Measurements from ENCODE around the gene AP5Z1.

Gene AP5Z1

DNA sequence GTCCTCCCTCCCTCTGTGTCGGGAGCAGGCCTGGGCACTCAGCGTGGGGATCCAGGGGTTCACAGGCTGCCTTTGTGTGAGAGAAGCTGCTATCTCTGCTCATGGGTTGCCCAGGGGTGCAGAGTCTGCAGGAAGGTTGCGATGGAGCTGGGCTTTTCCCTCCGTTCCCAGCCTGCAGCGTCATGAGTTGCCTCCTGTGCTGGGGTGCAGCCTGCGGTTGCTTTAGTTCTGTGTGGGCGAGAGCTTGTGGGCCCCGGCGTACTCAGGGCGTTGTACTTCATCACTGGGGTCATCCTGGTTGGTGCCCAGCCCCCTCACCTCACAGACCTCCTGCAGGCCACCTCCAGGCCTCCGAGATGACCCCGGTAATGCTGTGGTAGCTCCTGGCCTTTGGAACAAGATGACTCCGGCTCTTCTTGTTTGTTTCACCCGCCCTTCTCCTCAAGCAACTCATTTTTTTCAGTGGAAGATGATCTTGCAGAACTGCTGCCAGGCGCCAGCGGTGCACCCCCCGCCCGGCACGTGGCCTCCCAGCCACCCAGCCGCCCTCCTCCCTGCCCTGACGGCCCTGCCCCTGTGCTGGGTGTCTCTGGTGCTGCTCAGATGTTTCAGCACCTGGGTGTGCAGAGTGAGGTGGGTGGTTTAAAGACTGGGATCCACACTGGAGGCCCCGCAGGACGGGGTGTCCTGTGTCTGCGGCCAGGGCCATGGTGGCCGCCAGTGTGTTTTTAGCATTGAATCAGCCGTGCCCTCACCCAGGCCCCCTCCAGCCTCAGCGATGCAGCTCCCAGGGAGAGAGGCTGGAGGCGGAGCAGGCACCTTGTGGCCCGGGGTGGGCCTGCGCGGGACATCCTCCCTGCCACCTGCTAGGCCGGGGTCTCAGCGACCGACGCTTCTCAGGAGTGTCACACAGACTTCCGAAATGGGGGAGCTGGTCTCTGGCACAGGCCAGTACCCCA is 7.2 kb downstream of the AP5Z1 start:
- Mint-ChIP-seq H3K4me1 (ENCODE audit: low read depth) (peaks cover 17% of the 10 kb centered on the region), H3K27ac (no peak overlapping the region), H3K9me3 (no peaks in the 10 kb centered on the region), H3K27me3 (no peaks in the 10 kb centered on the region), H3K4me3 (no peak overlapping the region), H3K36me3 (ENCODE audit: low read depth) (peaks cover 93% of the 10 kb centered on the region)
- intact Hi-C loops (cut with micrococcal nuclease), result no loop called here

DNA sequence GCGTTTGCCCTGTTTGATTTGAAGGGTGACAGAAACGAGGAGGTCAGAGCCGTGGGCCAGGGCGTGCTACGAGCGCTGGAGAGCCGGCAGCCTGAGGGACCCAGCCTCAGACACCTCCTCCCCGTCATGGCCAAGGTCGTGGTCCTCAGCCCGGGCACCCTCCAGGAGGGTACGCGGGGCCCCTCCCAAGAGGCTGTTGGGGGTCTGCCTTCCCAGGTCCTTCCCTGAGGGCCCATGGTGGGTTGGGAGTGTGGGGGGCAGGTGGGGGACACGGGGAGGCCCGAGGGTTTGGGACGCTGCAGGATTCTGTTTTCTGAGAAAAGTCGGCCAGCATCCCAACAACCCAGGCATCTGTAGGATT is 7.8 kb downstream of the AP5Z1 start:
- peaks cover 93% of the 10 kb centered on the region for H3K36me3 Mint-ChIP-seq (ENCODE audit: low read depth)
- intact Hi-C loops (cut with micrococcal nuclease), result no loop called here
- H3K27ac Mint-ChIP-seq, result no peak overlapping the region
- H3K4me3 Mint-ChIP-seq, result no peak overlapping the region
- H3K9me3 Mint-ChIP-seq, result no peaks in the 10 kb centered on the region
- peaks cover 11% of the 10 kb centered on the region for H3K4me1 Mint-ChIP-seq (ENCODE audit: low read depth)
- H3K27me3 Mint-ChIP-seq, result no peaks in the 10 kb centered on the region

DNA sequence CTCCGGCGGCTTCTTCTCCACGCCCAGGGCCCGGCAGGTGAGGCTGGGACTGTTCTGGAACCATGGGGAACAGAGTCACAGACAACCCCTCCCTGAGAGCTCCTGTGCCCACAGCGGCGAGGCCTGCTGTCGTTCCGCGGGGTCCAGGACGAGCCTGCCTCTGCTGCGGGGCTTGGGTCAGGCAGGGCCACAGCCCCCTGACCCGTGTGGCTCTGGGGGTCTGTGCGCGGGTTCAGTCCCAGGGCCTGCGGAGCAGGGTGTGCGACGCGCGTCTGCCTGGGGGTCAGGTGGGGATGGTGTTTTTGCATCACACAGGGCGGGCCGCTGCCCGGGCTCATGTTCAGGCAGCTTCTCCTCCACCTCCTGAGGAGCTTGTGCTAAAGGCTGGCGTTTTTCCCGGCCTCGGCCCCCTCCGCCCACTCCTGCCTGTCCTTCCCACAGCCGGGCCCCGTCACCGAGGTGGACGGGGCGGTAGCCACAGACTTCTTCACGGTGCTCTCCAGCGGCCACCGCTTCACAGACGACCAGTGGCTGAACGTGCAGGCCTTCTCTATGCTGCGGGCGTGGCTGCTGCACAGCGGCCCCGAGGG is 8.4 kb downstream of the AP5Z1 start:
- no peaks in the 10 kb centered on the region for H3K9me3 Mint-ChIP-seq
- intact Hi-C loops (cut with micrococcal nuclease), result no loop called here
- no peak overlapping the region for H3K27ac Mint-ChIP-seq
- no peak overlapping the region for H3K4me3 Mint-ChIP-seq
- H3K27me3 Mint-ChIP-seq, result no peaks in the 10 kb centered on the region
- H3K36me3 Mint-ChIP-seq (ENCODE audit: low read depth), result peaks cover 96% of the 10 kb centered on the region
- H3K4me1 Mint-ChIP-seq (ENCODE audit: low read depth), result peaks cover 7% of the 10 kb centered on the region

DNA sequence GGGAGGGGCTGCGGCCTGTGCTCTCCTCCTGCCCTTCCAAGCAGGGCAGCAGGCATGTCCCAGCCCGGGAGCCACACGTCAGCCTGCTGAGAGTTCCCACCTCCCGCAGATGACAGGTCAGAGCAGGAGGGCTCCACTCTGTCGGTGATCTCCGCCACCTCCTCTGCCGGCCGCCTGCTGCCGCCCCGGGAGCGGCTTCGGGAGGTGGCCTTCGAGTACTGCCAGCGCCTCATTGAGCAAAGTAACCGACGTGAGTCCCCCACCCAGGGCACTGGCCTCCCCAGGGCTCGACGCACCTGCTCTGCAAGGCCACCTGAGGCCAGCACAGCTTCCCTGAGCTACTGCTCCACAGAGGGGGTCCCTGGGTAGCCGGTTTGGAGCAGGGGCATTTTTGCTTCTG is 9.4 kb downstream of the AP5Z1 start:
- Mint-ChIP-seq H3K4me1 (ENCODE audit: low read depth) (peaks cover 7% of the 10 kb centered on the region), H3K27me3 (no peaks in the 10 kb centered on the region), H3K36me3 (ENCODE audit: low read depth) (peaks cover 100% of the 10 kb centered on the region), H3K4me3 (no peak overlapping the region), H3K9me3 (no peaks in the 10 kb centered on the region), H3K27ac (no peak overlapping the region)
- intact Hi-C loops (cut with micrococcal nuclease), result no loop called here

DNA sequence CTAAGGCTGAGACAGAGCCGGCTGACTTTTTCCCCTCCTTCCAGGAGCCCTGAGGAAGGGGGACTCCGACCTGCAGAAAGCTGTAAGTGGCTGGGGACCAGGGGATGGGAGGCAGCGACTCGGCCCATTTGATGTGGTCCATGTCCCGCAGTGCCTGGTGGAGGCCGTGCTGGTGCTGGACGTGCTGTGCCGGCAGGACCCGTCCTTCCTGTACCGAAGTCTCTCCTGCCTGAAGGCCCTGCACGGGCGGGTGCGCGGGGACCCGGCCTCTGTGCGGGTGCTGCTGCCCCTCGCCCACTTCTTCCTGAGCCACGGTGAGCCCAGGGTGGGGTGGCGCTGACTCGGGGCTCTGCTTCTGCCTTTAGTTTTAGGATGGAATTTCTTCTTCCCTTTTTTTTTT is 9.9 kb downstream of the AP5Z1 start:
- Mint-ChIP-seq H3K9me3 (no peaks in the 10 kb centered on the region), H3K4me1 (ENCODE audit: low read depth) (peaks cover 7% of the 10 kb centered on the region), H3K36me3 (ENCODE audit: low read depth) (peaks cover 100% of the 10 kb centered on the region), H3K27me3 (no peaks in the 10 kb centered on the region), H3K27ac (no peak overlapping the region), H3K4me3 (no peak overlapping the region)
- intact Hi-C loops (cut with micrococcal nuclease), result no loop called here

DNA sequence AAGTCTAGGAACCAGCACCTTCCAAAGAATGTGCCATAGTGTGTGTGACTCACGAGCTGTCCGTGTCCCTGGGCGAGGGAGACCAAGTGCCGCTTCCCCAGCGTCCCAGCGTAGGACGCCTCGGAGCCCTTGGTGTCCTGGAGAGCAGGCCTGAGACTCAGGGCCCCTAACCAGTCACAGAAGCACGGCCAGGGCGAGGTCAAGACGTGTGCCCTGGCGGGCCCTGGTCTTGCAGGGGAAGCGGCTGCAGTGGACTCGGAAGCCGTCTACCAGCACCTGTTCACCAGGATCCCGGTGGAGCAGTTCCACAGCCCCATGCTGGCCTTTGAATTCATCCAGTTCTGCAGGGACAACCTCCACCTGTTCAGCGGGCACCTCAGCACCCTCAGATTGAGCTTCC is 10.6 kb downstream of the AP5Z1 start:
- peaks cover 100% of the 10 kb centered on the region for H3K36me3 Mint-ChIP-seq (ENCODE audit: low read depth)
- no peaks in the 10 kb centered on the region for H3K27me3 Mint-ChIP-seq
- no peak overlapping the region for H3K27ac Mint-ChIP-seq
- peaks cover 7% of the 10 kb centered on the region for H3K4me1 Mint-ChIP-seq (ENCODE audit: low read depth)
- no peaks in the 10 kb centered on the region for H3K9me3 Mint-ChIP-seq
- intact Hi-C loops (cut with micrococcal nuclease), result no loop called here
- no peak overlapping the region for H3K4me3 Mint-ChIP-seq

DNA sequence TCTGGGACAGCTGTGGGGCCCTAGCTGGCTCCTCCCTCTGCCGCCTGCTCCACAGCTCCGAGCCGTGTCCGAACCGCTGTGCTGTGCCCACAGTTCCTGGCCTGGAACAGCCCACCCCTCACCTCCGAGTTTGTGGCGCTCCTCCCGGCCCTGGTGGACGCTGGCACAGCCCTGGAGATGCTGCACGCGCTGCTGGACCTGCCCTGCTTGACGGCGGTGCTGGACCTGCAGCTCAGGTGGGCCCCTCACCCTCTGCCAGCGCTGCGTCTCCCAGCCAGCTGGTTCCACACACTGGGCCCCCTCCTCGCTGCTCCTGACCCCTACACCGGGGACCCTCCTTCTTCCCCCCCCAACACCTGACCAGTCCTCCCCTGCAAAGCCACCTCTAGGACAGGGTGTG is 12.1 kb downstream of the AP5Z1 start:
- Mint-ChIP-seq H3K27me3 (no peaks in the 10 kb centered on the region), H3K27ac (no peak overlapping the region), H3K9me3 (no peaks in the 10 kb centered on the region), H3K4me1 (ENCODE audit: low read depth) (peaks cover 9% of the 10 kb centered on the region), H3K36me3 (ENCODE audit: low read depth) (peaks cover 96% of the 10 kb centered on the region), H3K4me3 (no peak overlapping the region)
- intact Hi-C loops (cut with micrococcal nuclease), result no loop called here

DNA sequence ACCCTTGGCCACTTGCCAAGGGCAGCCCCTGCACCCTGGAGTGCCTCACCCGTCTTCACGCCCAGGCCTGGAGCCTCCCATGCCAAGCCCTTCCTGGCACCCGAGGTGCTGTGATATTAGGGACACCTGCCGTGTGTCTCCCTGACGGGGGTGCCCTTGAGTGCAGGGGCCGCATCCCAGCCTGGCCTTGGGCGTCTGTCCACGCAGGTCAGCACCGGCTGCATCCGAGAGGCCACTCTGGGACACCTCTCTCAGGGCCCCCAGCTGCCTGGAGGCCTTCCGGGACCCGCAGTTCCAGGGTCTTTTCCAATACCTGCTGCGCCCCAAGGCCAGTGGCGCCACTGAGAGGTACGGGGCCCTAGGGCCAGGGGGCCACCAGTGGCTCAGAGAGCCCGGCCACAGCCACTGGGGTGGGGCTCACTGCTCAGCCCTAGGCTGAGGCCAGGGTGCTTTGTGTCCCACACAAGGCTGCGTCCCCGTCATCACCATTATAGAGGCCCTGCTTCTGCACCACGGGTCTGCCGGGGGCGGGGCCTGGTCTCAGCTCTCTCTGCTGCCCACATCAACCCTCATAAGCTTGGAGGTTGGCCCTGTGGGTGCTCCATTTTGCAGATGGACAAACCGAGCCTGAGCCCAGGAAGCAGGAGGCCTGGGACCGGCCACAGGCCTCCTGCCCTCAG is 12.7 kb downstream of the AP5Z1 start:
- H3K9me3 Mint-ChIP-seq, result no peaks in the 10 kb centered on the region
- H3K27me3 Mint-ChIP-seq, result no peaks in the 10 kb centered on the region
- H3K27ac Mint-ChIP-seq, result no peak overlapping the region

DNA sequence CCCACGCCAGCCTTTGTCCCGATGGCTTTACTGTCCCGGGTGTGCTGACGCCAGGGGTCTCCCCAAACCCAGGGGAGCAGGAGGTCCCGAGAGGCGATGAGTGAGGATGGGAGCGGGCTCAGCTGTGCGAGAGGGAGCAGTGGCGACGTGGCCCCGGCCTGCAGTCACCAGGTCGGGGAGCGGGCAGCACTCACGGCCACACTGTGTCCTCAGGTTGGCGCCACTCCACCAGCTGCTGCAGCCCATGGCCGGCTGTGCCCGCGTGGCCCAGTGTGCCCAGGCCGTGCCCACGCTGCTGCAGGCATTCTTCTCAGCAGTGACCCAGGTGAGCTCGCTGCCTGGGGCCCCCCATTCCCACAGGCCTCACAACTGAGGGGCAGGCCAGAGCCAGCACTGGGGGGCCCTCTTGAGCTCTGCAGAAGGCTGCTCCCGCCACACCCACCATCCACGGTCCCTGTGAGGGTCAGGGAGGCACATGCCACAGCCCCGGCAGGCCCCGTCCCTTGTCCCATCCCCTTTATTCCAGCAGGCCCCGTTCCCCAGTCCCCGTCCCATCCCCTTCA is 13.3 kb downstream of the AP5Z1 start:
- Mint-ChIP-seq H3K9me3 (no peaks in the 10 kb centered on the region), H3K4me1 (ENCODE audit: low read depth) (peaks cover 8% of the 10 kb centered on the region), H3K27me3 (no peaks in the 10 kb centered on the region), H3K36me3 (ENCODE audit: low read depth) (peaks cover 85% of the 10 kb centered on the region), H3K27ac (no peak overlapping the region), H3K4me3 (no peak overlapping the region)
- intact Hi-C loops (cut with micrococcal nuclease), result no loop called here

More for the DNA sequence above, 12.7 kb downstream of the AP5Z1 start:
- H3K36me3 Mint-ChIP-seq (ENCODE audit: low read depth), result peaks cover 91% of the 10 kb centered on the region
- no peak overlapping the region for H3K4me3 Mint-ChIP-seq
- peaks cover 8% of the 10 kb centered on the region for H3K4me1 Mint-ChIP-seq (ENCODE audit: low read depth)
- intact Hi-C loops (cut with micrococcal nuclease), result no loop called here

DNA sequence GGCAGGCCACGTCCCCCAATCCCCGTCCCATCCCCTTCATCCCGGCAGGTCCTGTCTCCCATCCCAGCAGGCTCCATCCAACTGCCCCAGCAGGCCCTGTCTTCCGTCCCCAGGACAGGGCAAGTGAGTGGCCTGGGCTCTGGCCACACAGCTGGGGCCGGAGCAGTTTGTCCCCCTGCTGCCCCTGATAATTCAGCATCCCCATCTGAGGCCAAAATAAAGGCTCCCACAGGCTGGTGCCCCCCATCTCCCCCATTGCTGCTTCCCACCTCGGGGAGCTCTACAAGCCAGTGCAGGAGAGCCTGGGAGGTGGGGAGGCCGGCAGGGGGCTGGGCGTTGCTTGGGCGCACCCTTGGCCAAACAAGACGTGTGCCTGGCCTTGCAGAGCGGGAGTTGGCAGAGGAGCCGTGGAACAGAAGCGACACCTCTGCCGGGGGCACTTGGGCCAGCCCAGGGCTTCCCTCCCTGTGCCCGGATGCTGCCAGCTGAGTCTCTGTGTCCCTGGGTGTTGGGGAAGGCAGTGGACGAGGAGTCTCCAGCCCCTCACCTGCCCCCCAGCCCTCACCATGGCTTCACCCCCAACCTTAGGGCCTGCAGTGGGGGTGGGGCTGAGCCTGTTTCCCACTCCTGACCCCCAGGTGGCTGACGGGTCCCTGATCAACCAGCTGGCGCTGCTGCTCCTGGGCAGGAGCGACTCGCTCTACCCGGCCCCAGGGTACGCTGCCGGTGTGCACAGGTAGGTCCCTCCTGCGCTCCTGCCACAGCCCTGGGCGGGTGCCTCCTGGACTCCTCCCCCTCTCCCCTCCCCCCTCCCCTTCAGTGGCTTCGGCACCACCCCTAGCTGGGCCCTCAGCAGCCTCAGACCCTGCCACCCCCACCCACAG is 14.0 kb downstream of the AP5Z1 start:
- intact Hi-C loops (cut with micrococcal nuclease), result loop anchor here (5.0 kb wide), 1 partner anchor 93 kb away; the partner anchor contains the start of gene RADIL
- H3K9me3 Mint-ChIP-seq, result no peaks in the 10 kb centered on the region

DNA sequence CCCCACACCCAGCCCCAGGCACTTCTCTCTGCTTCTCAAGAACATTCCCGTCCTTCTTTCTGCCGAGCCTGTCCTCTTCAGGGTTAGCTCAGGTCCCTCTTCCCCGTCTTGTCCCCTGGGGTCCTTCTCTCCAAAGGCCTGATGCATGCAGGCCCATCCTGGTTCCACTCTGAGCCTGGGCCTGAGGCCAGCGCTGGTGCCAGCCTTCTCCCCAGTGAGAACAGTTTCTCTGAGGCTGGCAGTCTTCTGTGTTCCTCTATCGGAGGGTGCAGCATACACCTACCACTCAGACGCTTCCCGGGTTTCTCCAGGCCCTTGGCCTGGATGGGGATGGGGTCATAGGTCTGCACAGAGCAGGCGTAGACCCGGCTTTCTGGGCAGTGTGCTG is 14.6 kb downstream of the AP5Z1 start:
- Mint-ChIP-seq H3K27ac (no peak overlapping the region), H3K27me3 (no peaks in the 10 kb centered on the region), H3K9me3 (no peaks in the 10 kb centered on the region), H3K36me3 (ENCODE audit: low read depth) (peaks cover 71% of the 10 kb centered on the region), H3K4me1 (ENCODE audit: low read depth) (peaks cover 8% of the 10 kb centered on the region), H3K4me3 (no peak overlapping the region)
- intact Hi-C loops (cut with micrococcal nuclease), result loop anchor here (5.0 kb wide), 1 partner anchor 92 kb away; the partner anchor contains the start of gene RADIL

More for the DNA sequence above, 14.0 kb downstream of the AP5Z1 start:
- no peak overlapping the region for H3K27ac Mint-ChIP-seq
- no peak overlapping the region for H3K4me3 Mint-ChIP-seq
- peaks cover 8% of the 10 kb centered on the region for H3K4me1 Mint-ChIP-seq (ENCODE audit: low read depth)
- H3K36me3 Mint-ChIP-seq (ENCODE audit: low read depth), result peaks cover 77% of the 10 kb centered on the region
- no peaks in the 10 kb centered on the region for H3K27me3 Mint-ChIP-seq

DNA sequence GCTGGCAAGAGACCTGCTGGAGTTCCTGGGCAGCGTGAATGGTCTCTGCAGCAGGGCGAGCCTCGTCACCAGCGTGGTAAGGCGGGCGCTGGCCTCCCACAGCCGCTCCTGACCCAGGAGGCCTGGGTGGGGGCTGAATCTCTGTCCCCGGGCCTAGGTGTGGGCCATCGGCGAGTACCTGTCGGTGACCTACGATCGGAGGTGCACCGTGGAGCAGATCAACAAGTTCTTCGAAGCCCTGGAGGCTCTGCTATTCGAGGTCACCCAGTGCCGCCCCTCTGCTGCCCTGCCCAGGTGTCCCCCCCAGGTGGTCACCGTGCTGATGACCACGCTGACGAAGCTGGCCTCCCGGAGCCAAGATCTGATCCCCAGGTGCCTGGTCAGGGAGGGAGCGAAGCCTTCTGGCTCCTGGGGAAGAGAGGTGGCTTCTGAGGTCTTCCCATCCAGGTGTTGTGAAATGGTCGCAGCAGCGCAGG is 15.1 kb downstream of the AP5Z1 start:
- H3K27ac Mint-ChIP-seq, result no peak overlapping the region
- H3K4me1 Mint-ChIP-seq (ENCODE audit: low read depth), result peaks cover 8% of the 10 kb centered on the region
- no peaks in the 10 kb centered on the region for H3K27me3 Mint-ChIP-seq
- intact Hi-C loops (cut with micrococcal nuclease), result loop anchor here (5.0 kb wide), 1 partner anchor 92 kb away; the partner anchor contains the start of gene RADIL
- no peaks in the 10 kb centered on the region for H3K9me3 Mint-ChIP-seq
- H3K4me3 Mint-ChIP-seq, result no peak overlapping the region
- H3K36me3 Mint-ChIP-seq (ENCODE audit: low read depth), result peaks cover 66% of the 10 kb centered on the region

Data from dendritic cell treated with granulocyte-macrophage colony-stimulating factor and Interleukin-4, amounts not matched to agents 40 ng/mL and 50 ng/mL, for 4 days (primary cell).